ENCODE data around the gene ABCA12.

DNA sequence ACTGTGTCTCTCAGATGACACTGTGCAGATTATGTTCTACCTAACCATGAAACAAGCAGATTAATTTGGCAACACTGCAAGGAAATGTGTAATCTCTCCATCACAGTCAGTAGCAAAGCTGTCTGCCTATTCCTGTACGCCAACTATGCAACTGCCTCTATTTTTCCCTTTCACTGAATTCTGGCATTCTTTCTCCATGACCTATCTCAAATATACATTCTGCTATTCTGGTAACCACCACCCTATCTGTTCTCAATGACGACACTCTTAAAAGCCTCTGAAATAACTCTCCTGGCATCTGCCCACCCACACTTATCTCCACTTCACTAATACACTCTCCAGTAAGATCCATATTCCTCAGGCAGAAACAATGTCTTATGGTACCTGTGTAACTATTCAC is 78.7 kb downstream of the ABCA12 start:
- TF ChIP-seq FOXM1 (IDR thresholded peaks at IDR 0.05; ENCODE audit: low read depth) (no peak), GATA2 (CRISPR knock-in tag; IDR thresholded peaks at IDR 0.05) (0 out of 2 replicates have a peak, but pooled peaks have one; percentile 4), MEF2A (IDR thresholded peaks at IDR 0.05; ENCODE audit: borderline replicate concordance, low read depth) (no peak), NFIC (IDR thresholded peaks at IDR 0.05; ENCODE audit: borderline replicate concordance) (no peak), GABPA (IDR thresholded peaks at IDR 0.05; ENCODE audit: low read depth) (no peak), CHD2 (IDR thresholded peaks at IDR 0.05; ENCODE audit: low read length, partially characterized antibody) (no peak), POLR2AphosphoS5 (IDR thresholded peaks at IDR 0.05; ENCODE audit: low read depth, low read length) (no peak)
